GM12892 (cell line): ENCODE data around the gene ACSS1.

ENCODE experiments used
- POLR2A ChIP-seq: IDR thresholded peaks from 2 replicates; pipeline ENCODE4 v1.6.1; 2011; ENCODE audit warnings: low read depth, low read length, control low read depth
- POLR2AphosphoS5 ChIP-seq: IDR thresholded peaks from 2 replicates; pipeline ENCODE4 v1.6.1; 2011; ENCODE audit warnings: low read depth, low read length, control low read depth
- TAF1 ChIP-seq: IDR thresholded peaks from 2 replicates; pipeline ENCODE4 v1.6.1; 2011; ENCODE audit warnings: low read depth, mild to moderate bottlenecking, control low read depth, low read length, borderline replicate concordance

GRCh38 chr20:25078662-25079061, 20.7 kb upstream of the ACSS1 start:
- TF ChIP-seq POLR2A = no peak
- TF ChIP-seq POLR2AphosphoS5 = no peak
- TF ChIP-seq TAF1 = no peak
